Thoracic aorta (tissue), 2 donors: ENCODE measurements around the gene ISCA1. TPM values are rescaled to one million over a fixed set of nuclear protein-coding genes. Genes with fewer than 3 reads are reported as not detected.

ENCODE experiments used
- ATAC-seq: fragments of 150-250 bp; one replicate; pipeline ENCODE4 v1.8.0; 2017; ENCODE audit warnings: low read depth; ENCODE audit not compliant: insufficient number of reproducible peaks, low FRiP score
- DNase-seq: peaks from one replicate; pipeline ENCODE4 v3.0.0-alpha.2; 2020; ENCODE audit warnings: low spot score
- H3K27ac ChIP-seq, 2 donors: fragments of 200-600 bp; sonication (generic); 1 replicate in 1 of 2; 2 replicates in 1 of 2; pipeline ENCODE4 v1.5.1; 2016; ENCODE audit warnings: mild to moderate bottlenecking in 2 of 2, moderate library complexity in 2 of 2
- H3K27me3 ChIP-seq: fragments of 200-600 bp; sonication (generic); replicated peaks from 2 replicates; pipeline ENCODE4 v1.6.0; 2016; ENCODE audit warnings: mild to moderate bottlenecking; ENCODE audit not compliant: insufficient read depth
- H3K36me3 ChIP-seq: fragments of 200-600 bp; sonication (generic); one replicate; pipeline ENCODE4 v1.5.1; 2016
- H3K4me1 ChIP-seq, 2 donors: fragments of 200-600 bp; sonication (generic); 1 replicate in 1 of 2; 2 replicates in 1 of 2; pipeline versions ENCODE4 v1.5.1 to v1.6.0; 2016; ENCODE audit warnings: low read depth in 2 of 2, mild to moderate bottlenecking in 1 of 2; ENCODE audit not compliant: control insufficient read depth in 1 of 2
- H3K4me3 ChIP-seq: fragments of 200-600 bp; sonication (generic); 2 replicates; pipeline ENCODE4 v1.5.1; 2016; ENCODE audit warnings: mild to moderate bottlenecking
- H3K9me3 ChIP-seq: fragments of 200-600 bp; sonication (generic); 2 replicates; pipeline ENCODE4 v1.5.1; 2016
- total RNA-seq, 2 donors: library from RNA; depleted of rRNA; stranded (reverse); fragments of >200 nt; gene quantifications; one replicate each; pipeline versions ENCODE4 v1.1.0 to v1.2.3, GENCODE V29; 2016
- TF ChIP-seq, protein P1 (sequence below): fragments of 200-600 bp; sonication (generic); IDR thresholded peaks from one replicate; pipeline ENCODE4 v1.5.1; 2019; ENCODE audit warnings: antibody characterized with exemption

The ISCA1 gene
- total RNA-seq, 2 donors from 2014 or later, result 25.9 to 37.9 TPM

GRCh38 chr9:86277072-86277471, 5.3 kb downstream of the ISCA1 start:
- H3K9me3 ChIP-seq, result no peaks in the 10 kb centered on the region
- TF ChIP-seq, protein P1, sequence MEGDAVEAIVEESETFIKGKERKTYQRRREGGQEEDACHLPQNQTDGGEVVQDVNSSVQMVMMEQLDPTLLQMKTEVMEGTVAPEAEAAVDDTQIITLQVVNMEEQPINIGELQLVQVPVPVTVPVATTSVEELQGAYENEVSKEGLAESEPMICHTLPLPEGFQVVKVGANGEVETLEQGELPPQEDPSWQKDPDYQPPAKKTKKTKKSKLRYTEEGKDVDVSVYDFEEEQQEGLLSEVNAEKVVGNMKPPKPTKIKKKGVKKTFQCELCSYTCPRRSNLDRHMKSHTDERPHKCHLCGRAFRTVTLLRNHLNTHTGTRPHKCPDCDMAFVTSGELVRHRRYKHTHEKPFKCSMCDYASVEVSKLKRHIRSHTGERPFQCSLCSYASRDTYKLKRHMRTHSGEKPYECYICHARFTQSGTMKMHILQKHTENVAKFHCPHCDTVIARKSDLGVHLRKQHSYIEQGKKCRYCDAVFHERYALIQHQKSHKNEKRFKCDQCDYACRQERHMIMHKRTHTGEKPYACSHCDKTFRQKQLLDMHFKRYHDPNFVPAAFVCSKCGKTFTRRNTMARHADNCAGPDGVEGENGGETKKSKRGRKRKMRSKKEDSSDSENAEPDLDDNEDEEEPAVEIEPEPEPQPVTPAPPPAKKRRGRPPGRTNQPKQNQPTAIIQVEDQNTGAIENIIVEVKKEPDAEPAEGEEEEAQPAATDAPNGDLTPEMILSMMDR, result no peak
- H3K4me3 ChIP-seq, result no peak overlapping the region
- H3K4me1 ChIP-seq, result peaks cover 11 to 32% of the 10 kb centered on the region in 2 donors
- DNase-seq (no peak), ATAC-seq (no peak)
- no peaks in the 10 kb centered on the region for H3K27me3 ChIP-seq
- H3K27ac ChIP-seq, result no peak overlapping the region
- no peaks in the 10 kb centered on the region for H3K36me3 ChIP-seq

- Histone ChIP-seq H3K27ac (no peak overlapping the region), H3K9me3 (no peaks in the 10 kb centered on the region), H3K27me3 (no peaks in the 10 kb centered on the region), H3K4me3 (no peak overlapping the region), H3K36me3 (no peaks in the 10 kb centered on the region), H3K4me1 (peaks cover 7 to 26% of the 10 kb centered on the region in 2 donors)
- no peak for DNase-seq
- ATAC-seq, result no peak
- TF ChIP-seq, protein P1, result no peak
These were observed 6.4 kb downstream of the ISCA1 start for GRCh38 chr9:86275962-86276361.

- Histone ChIP-seq H3K36me3 (no peaks in the 10 kb centered on the region), H3K9me3 (no peaks in the 10 kb centered on the region), H3K4me3 (no peak overlapping the region), H3K27ac (no peak overlapping the region), H3K4me1 (peaks cover 1 to 16% of the 10 kb centered on the region in 2 donors), H3K27me3 (no peaks in the 10 kb centered on the region)
- DNase-seq, result no peak
- no peak for ATAC-seq
- TF ChIP-seq, protein P1, result no peak
These were observed 7.3 kb downstream of the ISCA1 start for GRCh38 chr9:86274821-86275643.

- H3K4me1 ChIP-seq, result peaks cover 0 to 13% of the 10 kb centered on the region in 2 donors
- TF ChIP-seq, protein P1, result no peak
- H3K27ac ChIP-seq, result no peak overlapping the region
- H3K27me3 ChIP-seq, result no peaks in the 10 kb centered on the region
- H3K9me3 ChIP-seq, result no peaks in the 10 kb centered on the region
- no peak for ATAC-seq
- no peak for DNase-seq
- no peak overlapping the region for H3K4me3 ChIP-seq
- no peaks in the 10 kb centered on the region for H3K36me3 ChIP-seq
These were observed 10.1 kb downstream of the ISCA1 start for GRCh38 chr9:86272221-86272620.

- TF ChIP-seq, protein P1, result no peak
- ATAC-seq (no peak), DNase-seq (no peak)
- Histone ChIP-seq H3K9me3 (no peaks in the 10 kb centered on the region), H3K27ac (no peak overlapping the region), H3K27me3 (no peaks in the 10 kb centered on the region), H3K4me3 (no peak overlapping the region), H3K36me3 (peaks cover 13% of the 10 kb centered on the region), H3K4me1 (no peaks in the 10 kb centered on the region)
These were observed 18.5 kb downstream of the ISCA1 start for GRCh38 chr9:86263876-86264275.
